ENCODE measurements around the gene HAPLN2.

- no peak for TF ChIP-seq TAF7 (optimal IDR thresholded peaks at IDR 0.05; ENCODE audit: borderline replicate concordance, low read depth, low read length)
- no peak for TF ChIP-seq SIN3A (conservative IDR thresholded peaks at IDR 0.05 in 1 of 2, IDR thresholded peaks at IDR 0.05 in 1 of 2; ENCODE audit: low read depth in 1 of 2, low read length in 2 of 2)
- TF ChIP-seq BCL11A (IDR thresholded peaks at IDR 0.05; ENCODE audit: low read depth in 2 of 2, low read length in 2 of 2) = no peak
- TF ChIP-seq CTCF (IDR thresholded peaks at IDR 0.05; ENCODE audit: control extremely low read depth in 1 of 3, insufficient read depth in 1 of 3, low read depth in 1 of 3, low read length in 3 of 3) = no peak
- TF ChIP-seq GABPA (IDR thresholded peaks at IDR 0.05; ENCODE audit: borderline replicate concordance, insufficient read depth, low read length) = no peak
Measured at GRCh38 chr1:156596426-156596825, 22.8 kb upstream of the HAPLN2 start.

Measured in H1 (cell line).